Measurements from ENCODE around the gene RHBDL2.

DNA sequence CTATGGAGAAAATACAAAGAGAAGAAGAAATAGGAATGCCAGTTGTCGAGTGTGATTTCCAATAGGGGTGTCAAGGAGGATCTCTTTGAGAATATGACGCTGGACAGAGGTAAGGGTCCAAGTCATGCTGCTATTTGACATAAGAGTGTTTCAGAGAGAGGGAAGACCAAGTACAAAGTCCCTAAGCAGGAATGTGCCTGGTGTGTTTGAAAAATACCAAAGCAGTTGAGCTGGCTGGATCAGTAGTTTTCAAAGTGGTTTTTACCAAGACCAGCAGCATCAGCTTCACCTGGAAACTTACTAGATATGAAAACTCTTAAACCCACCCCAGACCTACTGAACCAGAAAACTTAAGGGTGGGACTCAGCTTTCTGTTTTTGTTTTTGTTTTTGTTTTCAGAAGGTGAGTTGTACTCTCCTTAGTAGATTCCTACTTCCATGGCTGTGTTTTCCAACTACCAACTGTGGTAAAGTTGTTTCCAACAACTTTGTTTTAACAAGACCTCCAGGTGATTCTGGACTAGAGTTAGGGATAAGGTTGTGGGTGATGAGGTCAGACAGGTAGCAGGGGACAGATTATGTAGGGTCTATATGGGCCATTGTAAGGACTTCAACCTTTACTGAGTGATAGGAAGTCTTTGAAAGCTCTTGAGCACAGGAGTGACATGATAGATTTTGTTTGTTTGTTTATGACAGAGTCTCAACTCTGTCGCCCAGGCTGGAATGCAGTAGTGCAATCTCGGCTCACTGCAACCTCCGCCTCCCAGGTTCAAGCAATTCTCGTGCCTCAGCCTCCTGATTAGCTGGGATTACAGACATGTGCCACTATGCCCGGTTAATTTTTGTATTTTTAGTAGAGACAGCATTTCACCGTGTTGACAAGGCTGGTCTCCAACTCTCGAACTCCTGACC, 53.0 kb downstream of the RHBDL2 start:
- TF ChIP-seq, protein P1, sequence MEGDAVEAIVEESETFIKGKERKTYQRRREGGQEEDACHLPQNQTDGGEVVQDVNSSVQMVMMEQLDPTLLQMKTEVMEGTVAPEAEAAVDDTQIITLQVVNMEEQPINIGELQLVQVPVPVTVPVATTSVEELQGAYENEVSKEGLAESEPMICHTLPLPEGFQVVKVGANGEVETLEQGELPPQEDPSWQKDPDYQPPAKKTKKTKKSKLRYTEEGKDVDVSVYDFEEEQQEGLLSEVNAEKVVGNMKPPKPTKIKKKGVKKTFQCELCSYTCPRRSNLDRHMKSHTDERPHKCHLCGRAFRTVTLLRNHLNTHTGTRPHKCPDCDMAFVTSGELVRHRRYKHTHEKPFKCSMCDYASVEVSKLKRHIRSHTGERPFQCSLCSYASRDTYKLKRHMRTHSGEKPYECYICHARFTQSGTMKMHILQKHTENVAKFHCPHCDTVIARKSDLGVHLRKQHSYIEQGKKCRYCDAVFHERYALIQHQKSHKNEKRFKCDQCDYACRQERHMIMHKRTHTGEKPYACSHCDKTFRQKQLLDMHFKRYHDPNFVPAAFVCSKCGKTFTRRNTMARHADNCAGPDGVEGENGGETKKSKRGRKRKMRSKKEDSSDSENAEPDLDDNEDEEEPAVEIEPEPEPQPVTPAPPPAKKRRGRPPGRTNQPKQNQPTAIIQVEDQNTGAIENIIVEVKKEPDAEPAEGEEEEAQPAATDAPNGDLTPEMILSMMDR (IDR thresholded peaks at IDR 0.05; ENCODE audit: insufficient read depth, low read length): no peak
- TF ChIP-seq, protein P2, sequence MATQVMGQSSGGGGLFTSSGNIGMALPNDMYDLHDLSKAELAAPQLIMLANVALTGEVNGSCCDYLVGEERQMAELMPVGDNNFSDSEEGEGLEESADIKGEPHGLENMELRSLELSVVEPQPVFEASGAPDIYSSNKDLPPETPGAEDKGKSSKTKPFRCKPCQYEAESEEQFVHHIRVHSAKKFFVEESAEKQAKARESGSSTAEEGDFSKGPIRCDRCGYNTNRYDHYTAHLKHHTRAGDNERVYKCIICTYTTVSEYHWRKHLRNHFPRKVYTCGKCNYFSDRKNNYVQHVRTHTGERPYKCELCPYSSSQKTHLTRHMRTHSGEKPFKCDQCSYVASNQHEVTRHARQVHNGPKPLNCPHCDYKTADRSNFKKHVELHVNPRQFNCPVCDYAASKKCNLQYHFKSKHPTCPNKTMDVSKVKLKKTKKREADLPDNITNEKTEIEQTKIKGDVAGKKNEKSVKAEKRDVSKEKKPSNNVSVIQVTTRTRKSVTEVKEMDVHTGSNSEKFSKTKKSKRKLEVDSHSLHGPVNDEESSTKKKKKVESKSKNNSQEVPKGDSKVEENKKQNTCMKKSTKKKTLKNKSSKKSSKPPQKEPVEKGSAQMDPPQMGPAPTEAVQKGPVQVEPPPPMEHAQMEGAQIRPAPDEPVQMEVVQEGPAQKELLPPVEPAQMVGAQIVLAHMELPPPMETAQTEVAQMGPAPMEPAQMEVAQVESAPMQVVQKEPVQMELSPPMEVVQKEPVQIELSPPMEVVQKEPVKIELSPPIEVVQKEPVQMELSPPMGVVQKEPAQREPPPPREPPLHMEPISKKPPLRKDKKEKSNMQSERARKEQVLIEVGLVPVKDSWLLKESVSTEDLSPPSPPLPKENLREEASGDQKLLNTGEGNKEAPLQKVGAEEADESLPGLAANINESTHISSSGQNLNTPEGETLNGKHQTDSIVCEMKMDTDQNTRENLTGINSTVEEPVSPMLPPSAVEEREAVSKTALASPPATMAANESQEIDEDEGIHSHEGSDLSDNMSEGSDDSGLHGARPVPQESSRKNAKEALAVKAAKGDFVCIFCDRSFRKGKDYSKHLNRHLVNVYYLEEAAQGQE (IDR thresholded peaks at IDR 0.05; ENCODE audit: insufficient replicate concordance, low read depth): no peak
- TF ChIP-seq POLR2AphosphoS5 (IDR thresholded peaks at IDR 0.05; ENCODE audit: low read depth): no peak
